ENCODE measurements around the gene ITPK1.

Gene ITPK1

GRCh38 chr14:92993302-92993701 is 122.4 kb downstream of the ITPK1 start:
- no peak for DNase-seq (ENCODE audit: low read depth in 3 of 3, low spot score in 1 of 3)

DNA sequence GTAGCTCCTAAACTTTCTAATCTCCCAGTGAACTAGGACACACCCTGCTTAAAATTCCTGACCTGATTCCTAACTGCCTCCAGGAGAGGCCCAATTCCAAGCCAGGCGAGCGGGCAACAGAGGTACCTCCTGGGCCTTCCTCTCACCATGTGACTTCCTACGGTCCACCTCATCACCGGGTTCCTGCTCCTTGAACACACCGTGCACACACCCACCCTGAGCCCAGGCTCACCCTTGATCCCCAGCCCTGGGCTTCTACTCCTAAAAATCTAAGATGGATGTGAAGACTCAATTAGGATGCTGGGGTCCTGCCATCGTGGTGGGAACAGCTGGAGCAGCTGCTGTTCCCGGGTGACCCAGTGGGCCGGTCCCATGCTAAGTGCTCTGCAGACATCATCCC is 124.2 kb downstream of the ITPK1 start:
- no peak for DNase-seq (ENCODE audit: low read depth in 3 of 3, low spot score in 1 of 3)

GRCh38 chr14:92990456-92991430 is 125.0 kb downstream of the ITPK1 start:
- no peak for DNase-seq (ENCODE audit: low read depth in 3 of 3, low spot score in 1 of 3)

DNA sequence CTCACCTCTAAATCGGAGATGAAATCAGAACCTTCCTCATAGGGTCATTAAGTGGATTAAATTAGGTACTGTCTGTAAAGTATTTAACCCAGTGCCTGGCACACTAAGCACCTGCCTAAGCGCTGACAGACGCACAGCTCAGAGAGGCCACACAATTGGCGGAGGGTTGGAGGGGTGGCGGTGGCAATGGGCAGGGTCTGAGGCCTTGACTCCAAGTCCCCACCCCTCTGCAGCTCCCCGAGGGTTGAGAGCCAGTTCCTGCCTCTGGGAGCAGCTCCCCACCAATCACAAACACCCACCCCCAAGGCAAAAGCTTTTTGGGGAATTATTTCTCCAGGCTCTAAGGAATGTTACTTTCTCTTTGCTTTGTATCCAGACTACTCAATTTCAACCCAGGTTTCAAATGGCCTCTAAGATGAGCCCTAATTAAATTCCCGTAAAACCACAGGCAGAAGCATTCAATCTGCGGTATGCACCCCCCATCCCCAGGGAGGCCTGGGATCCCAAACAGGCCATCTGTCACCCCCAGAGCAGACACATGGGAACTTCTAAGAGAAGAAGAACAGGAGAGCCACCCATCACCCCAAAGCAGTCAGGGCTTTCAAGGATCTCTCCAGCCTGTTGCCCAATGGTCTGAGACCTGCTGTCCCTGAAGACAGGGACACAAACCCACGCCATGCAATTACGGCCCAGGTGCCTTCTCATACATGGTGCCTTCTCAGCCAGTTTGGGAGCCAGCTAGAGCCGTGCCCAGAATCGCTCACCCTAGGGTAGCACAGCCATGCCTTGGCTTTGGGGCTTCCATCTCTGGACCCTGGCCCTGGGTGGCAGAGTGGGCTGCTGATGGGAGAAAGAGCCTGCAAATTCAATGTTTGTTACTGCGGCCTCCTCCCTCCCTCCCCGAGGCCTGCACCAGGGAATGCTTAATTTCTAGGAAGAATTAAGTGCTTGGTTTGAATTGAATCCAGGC is 126.7 kb downstream of the ITPK1 start:
- no peak for DNase-seq (ENCODE audit: low read depth in 3 of 3, low spot score in 1 of 3)

DNA sequence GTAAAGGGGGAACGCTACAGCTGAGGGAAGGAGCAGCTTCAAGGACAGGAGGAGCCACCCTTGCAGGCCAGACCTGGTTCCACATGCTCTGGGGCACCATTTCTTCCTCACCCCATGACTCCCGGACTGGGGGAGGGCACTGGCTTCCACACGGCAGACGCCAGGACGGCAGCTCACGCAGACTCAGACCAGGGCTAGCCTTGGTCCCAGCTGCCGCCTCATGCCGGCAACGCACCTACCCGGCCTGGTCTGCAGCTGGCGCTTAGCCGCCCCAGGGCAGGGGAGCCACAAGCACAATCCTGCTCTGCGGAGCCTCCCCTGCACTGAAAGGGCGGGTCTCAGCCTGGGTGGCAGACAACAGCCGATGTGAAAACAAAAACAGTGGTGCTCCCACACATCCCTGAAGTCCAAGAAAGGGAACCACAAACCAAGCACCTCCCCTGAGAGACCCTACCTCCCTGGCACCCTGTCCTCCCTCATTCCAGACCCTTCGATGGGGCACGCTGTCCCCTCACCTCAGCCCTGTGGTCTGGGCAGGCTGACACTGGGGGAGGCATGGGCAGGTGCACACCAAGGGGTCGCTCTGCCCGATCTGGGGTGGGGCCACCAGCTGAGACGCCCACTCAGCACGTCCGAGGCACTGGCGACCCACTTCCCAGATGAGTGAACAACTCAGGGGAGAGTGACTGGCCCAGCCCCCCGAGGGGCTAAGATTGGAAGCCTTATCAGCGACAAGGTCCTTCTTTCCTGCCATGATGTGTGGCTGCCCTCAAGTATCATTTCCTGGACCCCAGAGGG is 127.8 kb downstream of the ITPK1 start:
- no peak for DNase-seq (ENCODE audit: low read depth in 3 of 3, low spot score in 1 of 3)

- no peak for DNase-seq (ENCODE audit: low read depth in 3 of 3, low spot score in 1 of 3)
Measured at GRCh38 chr14:92987148-92987570, 128.6 kb downstream of the ITPK1 start.

DNA sequence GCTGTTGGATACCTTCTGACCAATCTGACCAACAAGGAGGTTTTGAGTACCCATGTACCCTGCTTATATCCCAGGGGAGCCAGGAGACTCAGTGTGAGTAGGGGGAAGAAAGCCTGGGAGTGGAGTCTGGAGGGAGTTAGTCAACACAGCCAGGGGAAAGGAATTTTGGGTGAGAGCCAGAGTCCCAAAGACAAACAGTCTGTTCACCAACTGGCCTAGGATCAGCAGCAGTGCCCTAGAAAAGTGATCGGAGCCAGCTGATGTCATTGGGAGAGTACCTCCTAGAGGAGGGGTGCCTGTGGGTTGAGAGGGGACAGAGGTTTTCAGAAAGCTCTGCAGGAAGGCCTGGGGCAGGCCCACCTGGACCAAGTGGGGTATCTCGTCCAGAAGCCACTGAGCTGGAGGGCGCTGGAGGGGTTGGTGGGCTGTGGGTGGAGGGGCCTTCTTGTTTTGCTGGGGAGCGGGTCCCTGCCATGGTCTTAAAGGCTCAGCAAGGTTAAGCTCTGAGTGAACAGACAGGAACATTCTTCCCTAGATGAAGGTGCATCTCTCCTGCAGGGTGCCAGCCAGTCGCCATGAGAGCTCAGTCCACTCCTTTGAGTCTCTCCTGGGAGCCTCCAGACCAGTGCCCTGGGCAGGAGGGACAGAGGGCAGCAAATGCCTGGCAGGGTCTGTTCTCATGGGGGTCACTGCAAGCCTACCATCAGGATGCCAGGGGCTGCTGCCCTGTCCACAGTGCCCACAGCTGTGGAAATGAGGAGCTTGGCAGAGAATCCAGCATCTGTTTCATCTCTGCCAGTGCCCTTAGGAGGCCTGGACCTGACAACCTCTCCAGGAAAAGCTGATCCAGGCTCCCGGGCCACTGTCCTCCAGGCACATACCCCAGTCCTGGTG is 129.2 kb downstream of the ITPK1 start:
- DNase-seq (ENCODE audit: low read depth in 3 of 3, low spot score in 1 of 3) = no peak

DNA sequence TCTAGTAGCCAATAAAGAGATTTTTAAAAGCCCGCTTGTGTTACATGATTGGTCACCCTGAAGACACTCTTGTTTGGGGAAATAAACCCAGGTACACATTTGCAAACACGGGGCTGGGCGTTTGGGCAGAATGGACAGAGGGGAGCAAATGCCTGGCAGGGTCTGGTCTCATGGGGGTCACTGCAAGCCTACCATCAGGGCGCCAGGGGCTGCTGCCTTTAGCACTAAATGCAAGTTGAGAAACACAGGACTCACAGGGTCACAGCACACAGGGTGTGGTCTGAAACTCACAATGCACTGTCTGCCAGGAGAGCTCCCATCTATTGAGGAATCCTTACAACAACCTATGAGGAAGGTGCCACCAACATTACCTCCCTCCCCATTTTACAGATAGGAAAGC is 130.2 kb downstream of the ITPK1 start:
- DNase-seq (ENCODE audit: low read depth in 3 of 3, low spot score in 1 of 3) = no peak

- no peak for DNase-seq (ENCODE audit: low read depth in 3 of 3, low spot score in 1 of 3)
Measured at GRCh38 chr14:92984896-92985295, 130.8 kb downstream of the ITPK1 start.

DNA sequence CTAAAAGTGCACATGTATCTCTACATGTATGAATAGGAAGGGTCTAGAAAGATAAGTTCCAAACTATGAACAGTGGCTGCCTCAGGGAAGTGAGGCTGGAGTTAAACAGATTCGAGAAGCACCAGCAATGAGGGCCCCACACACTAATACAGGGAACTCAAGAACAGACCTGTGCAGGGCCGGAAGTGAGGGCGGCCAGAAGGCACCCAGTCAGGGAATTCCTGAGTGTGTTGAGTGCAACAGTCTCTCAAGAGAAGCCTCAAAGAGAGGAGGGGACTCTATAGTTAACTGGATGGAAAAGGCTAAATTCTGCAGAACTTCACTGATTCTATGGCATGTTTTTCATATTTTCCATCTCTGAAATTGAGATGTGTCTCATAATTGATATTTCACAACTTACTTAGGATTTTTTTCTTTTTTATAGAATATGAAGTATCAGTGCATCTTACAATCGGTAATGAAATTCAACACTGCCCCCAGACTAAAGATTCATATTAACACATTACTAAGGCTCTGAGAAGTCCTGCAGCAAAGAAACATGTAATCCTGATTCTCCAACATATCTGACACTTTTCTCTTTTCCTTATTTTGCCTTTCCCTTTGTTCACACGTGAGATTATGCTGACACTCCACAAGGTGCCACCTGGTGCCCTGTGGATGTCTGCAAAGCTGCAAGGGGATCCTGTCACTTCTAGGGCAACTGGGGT is 131.5 kb downstream of the ITPK1 start:
- no peak for DNase-seq (ENCODE audit: low read depth in 3 of 3, low spot score in 1 of 3)

DNA sequence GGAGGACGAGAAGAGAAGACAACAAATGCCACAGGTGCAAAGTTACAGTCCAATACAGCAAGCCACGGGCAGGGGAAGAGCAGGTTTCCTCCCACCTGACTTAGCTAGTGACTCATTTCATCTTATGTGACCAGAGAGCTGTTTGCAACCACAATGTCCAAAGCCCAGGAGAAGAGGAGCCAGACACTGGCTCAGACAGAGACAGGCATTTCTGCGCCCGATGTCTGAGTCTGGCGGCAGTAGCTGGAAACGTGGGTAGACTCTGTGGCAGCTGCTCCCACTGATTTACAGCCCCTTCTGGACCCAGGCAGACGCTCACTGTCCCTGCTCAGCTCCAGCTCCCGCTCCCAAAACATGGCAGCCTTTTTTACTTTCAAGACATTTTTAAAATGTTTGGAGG is 132.8 kb downstream of the ITPK1 start:
- no peak for DNase-seq (ENCODE audit: low read depth in 3 of 3, low spot score in 1 of 3)

DNA sequence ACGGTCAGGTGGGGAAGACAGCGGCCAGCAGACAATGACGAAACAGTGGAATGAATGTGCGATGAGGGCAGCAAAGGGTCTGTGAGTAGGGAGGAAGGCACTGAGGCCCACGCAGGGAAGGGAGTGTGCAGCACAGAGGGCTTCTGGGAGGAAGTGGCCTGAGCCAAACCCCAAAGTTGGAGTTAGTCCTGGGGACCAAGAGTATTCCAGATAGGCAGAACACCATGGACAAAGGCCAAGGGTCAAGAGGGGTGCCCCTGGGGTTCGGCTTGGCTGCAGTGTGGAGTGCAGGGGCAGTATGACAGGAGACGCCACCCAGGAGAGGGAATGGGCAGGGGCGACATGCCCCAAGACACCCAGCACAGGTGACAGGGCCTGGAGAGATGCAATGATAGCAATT is 134.0 kb downstream of the ITPK1 start:
- DNase-seq (ENCODE audit: low read depth in 3 of 3, low spot score in 1 of 3) = no peak

DNA sequence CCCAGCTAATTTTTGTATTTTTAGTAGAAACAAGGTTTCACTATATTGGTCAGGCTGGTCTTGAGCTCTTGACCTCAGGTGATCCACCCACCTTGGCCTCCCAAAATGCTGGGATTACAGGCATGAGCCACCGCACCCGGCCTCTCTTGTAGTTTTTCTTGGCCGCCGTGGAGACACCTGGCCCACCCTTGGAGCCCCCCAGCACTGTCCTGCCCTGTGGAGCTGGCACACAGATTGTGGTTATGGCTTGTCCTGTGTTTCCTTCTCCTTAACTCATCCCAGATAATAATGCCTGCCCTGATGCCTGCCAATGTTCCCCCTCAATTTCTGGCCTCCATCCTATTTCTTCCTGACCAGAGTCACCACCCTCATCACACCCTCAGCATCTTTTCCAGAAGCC is 134.9 kb downstream of the ITPK1 start:
- DNase-seq (ENCODE audit: low read depth in 3 of 3, low spot score in 1 of 3) = no peak

- no peak for DNase-seq (ENCODE audit: low read depth in 3 of 3, low spot score in 1 of 3)
Measured at GRCh38 chr14:92978229-92979021, 137.3 kb downstream of the ITPK1 start.

DNA sequence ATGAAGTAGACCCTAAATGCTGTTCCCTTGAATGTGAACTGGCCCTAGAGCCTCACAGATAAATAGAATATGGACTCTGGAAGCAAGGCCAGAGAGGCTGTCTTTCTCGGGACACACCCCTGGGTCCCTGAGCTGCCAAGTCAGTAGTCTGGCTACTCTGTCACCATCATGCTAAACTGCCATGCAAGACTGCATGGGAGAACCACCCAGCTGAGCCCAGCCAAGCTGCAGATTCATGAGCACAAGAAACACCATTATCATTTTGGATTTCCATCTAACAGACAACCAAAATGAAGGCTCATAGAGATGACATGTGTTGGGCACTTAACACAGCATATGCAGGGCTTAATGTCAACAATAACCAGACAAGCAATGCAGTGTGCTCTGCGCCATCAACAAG is 139.5 kb downstream of the ITPK1 start:
- DNase-seq (ENCODE audit: low read depth in 3 of 3, low spot score in 1 of 3) = no peak

- no peak for DNase-seq (ENCODE audit: low read depth in 3 of 3, low spot score in 1 of 3)
Measured at GRCh38 chr14:92974541-92975345, 141.0 kb downstream of the ITPK1 start.

- DNase-seq (ENCODE audit: low read depth in 3 of 3, low spot score in 1 of 3) = no peak
Measured at GRCh38 chr14:92973798-92974372, 141.8 kb downstream of the ITPK1 start.

Measured in stimulated activated CD4-positive, alpha-beta T cell treated with anti-CD3 and anti-CD28 coated beads, TNF-alpha, amount 100 ng/mL, for 1 hour (primary cell).